Stimulated activated CD8-positive, alpha-beta memory T cell treated with anti-CD3 and anti-CD28 coated beads, Interleukin-4, amount 100 ng/mL, for 1 hour (primary cell): Measurements from ENCODE around the gene SLC10A7.

Experiments
- DNase-seq, 2 donors: peaks; one replicate each; pipeline ENCODE4 v3.0.0-alpha.2; 2020; ENCODE audit warnings: low read depth in 2 of 2, low spot score in 1 of 2

The SLC10A7 gene

DNA sequence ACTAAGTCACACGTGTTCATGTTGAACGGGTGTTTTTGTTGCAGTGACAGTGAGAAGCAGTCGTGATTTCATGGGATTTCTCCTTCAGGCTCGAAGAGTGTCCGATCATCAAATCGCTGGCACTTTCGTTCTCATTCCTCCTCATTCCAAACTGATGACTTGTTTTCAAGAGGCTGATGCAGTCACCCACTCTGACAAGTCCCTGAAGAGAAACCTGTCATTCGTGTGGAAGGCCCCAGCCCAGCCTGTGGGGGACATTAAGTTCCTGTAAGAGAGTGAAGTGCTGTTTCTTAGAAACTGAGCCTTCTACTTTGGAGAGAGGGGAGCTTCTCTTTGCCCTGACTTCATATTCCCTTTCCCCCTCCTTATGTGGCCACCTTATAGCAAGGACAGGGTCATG, 299.4 kb downstream of the SLC10A7 start:
- DNase-seq = no peak

GRCh38 chr4:146214238-146214637, 307.5 kb downstream of the SLC10A7 start, which contains the start of gene REELD1:
Gene REELD1 (plus strand): TSS chr4:146214538. CDS start chr4:146216953, 2,415 bp downstream.
- no peak for DNase-seq

DNA sequence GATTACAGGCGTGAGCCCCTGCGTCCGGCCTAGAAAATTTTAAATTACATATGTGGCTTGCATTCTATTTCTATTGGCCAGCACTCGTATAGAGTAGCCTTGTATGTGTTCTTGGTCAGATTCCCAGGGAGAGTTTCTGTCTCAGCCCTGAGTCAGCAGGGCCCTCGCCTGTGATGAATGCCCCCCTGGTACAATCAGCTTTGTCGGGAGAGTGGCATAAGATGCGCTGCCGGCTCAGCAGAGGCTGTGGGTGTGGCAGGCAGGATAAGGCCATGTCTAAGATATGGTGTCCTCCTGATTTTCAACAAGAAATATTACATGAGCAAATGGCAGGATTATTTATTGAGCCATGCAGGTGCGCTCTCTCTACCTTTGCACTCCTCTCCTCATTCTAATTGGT, 309.0 kb downstream of the SLC10A7 start:
- DNase-seq = no peak

GRCh38 chr4:146211440-146211839, 310.3 kb downstream of the SLC10A7 start:
- DNase-seq = no peak

GRCh38 chr4:146210890-146211289, 310.9 kb downstream of the SLC10A7 start:
- no peak for DNase-seq

DNA sequence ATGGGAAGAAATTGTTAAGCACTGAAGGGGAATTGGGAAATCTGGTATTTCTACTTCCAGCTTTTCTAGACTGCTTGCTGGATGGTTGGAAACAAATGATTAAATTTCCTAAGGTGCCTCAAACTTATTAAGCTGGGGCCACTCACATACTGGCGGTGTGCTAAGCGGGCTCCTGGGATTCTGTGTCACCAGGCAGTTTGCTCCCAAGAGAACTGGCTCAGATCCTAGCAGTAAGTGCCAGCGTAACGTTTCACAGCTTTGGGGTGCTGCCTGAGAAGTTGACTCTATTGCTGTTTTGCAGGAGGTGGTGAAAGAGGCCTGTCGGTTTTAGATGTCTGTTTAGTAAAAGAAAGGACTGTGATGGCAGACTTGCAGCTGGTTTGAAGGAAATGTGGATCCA, 314.3 kb downstream of the SLC10A7 start:
- DNase-seq = no peak
